Activated naive CD8-positive, alpha-beta T cell (primary cell): ENCODE measurements around the gene KCNG1.

Source experiments
- H3K27ac Mint-ChIP-seq: one replicate; pipeline ENCODE4 v1.8.0; 2021; ENCODE audit warnings: mixed read lengths
- H3K27me3 Mint-ChIP-seq: one replicate; pipeline ENCODE4 v1.8.0; 2021; ENCODE audit warnings: mixed read lengths
- H3K36me3 Mint-ChIP-seq: one replicate; pipeline ENCODE4 v1.8.0; 2021; ENCODE audit warnings: mixed read lengths
- H3K4me1 Mint-ChIP-seq: one replicate; pipeline ENCODE4 v1.8.0; 2021; ENCODE audit warnings: low read depth, mixed read lengths
- H3K4me3 Mint-ChIP-seq: one replicate; pipeline ENCODE4 v1.8.0; 2021; ENCODE audit warnings: mild to moderate bottlenecking, mixed read lengths
- H3K9me3 Mint-ChIP-seq: one replicate; pipeline ENCODE4 v1.8.0; 2021; ENCODE audit warnings: low read depth, mixed read lengths

The KCNG1 gene

GRCh38 chr20:51010043-51010365, 12.9 kb downstream of the KCNG1 start:
- H3K27ac Mint-ChIP-seq: no peak overlapping the region
- H3K27me3 Mint-ChIP-seq: peaks cover 16% of the 10 kb centered on the region
- H3K4me3 Mint-ChIP-seq: no peak overlapping the region
- no peaks in the 10 kb centered on the region for H3K9me3 Mint-ChIP-seq
- H3K4me1 Mint-ChIP-seq: no peaks in the 10 kb centered on the region
- H3K36me3 Mint-ChIP-seq: no peaks in the 10 kb centered on the region

- Mint-ChIP-seq H3K4me1 (no peaks in the 10 kb centered on the region), H3K36me3 (no peaks in the 10 kb centered on the region), H3K27me3 (peaks cover 14% of the 10 kb centered on the region), H3K9me3 (no peaks in the 10 kb centered on the region), H3K27ac (no peak overlapping the region), H3K4me3 (no peak overlapping the region)
These were observed 13.4 kb downstream of the KCNG1 start for GRCh38 chr20:51009303-51010042.

DNA sequence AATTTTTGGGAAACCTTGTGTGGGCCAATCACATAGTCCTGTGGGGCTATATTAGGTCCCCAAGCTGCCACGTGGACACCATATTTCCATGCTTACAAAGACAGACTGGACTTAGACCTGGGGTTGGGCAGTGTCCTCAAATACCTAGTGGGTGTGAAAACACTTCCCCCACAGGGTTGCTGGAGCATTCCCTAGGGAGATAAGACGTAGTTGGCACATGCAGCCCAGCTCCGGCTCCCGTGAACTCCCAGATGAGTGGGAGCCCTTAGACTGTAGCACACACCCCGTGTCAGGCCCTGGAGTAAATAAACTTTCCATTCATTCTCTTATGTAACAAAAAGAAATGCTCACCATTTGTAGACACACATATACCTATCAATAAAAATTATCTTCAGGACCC, 14.2 kb downstream of the KCNG1 start:
- no peaks in the 10 kb centered on the region for H3K36me3 Mint-ChIP-seq
- no peaks in the 10 kb centered on the region for H3K4me1 Mint-ChIP-seq
- peaks cover 7% of the 10 kb centered on the region for H3K27me3 Mint-ChIP-seq
- no peak overlapping the region for H3K4me3 Mint-ChIP-seq
- no peak overlapping the region for H3K27ac Mint-ChIP-seq
- H3K9me3 Mint-ChIP-seq: no peaks in the 10 kb centered on the region

DNA sequence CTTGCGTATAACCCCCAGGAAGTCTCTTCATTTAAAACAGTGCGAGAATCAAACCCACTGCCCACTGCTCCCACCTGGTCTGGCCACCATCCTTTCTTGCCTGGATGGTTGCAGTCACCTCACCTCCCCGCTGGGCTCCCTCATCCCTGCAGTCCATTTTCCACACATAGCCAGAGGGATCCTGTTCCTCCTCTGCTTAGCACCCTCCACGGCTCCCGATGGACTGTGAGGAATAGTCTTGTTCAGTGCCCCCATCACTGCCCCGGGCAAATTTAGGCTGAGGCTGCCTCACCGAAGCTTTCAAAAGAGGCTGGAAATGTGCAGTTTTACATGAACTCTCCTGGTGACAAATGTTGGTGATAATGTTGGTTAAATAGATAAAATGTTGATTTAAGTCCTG, 17.7 kb downstream of the KCNG1 start:
- H3K27ac Mint-ChIP-seq: no peak overlapping the region
- H3K4me3 Mint-ChIP-seq: no peak overlapping the region
- H3K27me3 Mint-ChIP-seq: peaks cover 9% of the 10 kb centered on the region
- no peaks in the 10 kb centered on the region for H3K9me3 Mint-ChIP-seq
- no peaks in the 10 kb centered on the region for H3K4me1 Mint-ChIP-seq
- H3K36me3 Mint-ChIP-seq: no peaks in the 10 kb centered on the region

- H3K27me3 Mint-ChIP-seq: peaks cover 9% of the 10 kb centered on the region
- H3K4me1 Mint-ChIP-seq: no peaks in the 10 kb centered on the region
- H3K36me3 Mint-ChIP-seq: no peaks in the 10 kb centered on the region
- H3K27ac Mint-ChIP-seq: no peak overlapping the region
- no peak overlapping the region for H3K4me3 Mint-ChIP-seq
- H3K9me3 Mint-ChIP-seq: no peaks in the 10 kb centered on the region
These were observed 18.1 kb downstream of the KCNG1 start for GRCh38 chr20:51004781-51005180.

DNA sequence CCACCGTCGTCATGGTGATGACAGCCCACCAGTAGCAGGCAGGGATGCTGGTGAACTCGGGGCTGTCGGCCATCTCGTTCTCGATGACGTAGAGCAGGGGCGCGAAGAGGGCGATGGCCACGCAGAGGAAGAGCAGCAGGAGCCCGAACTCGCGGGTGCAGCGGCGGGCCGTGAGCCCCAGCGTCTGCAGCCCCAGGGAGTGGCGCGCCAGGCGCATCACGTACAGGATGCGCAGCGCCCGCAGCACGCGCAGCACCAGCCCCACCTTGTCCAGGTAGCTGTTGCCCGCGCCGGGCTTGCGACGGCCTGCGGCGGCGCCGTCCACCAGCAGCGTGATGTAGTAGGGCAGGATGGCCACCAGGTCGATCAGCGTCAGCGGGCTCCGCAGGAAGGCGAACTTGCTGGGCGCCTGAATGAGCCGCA, 18.6 kb downstream of the KCNG1 start:
- no peaks in the 10 kb centered on the region for H3K9me3 Mint-ChIP-seq
- H3K4me3 Mint-ChIP-seq: no peak overlapping the region
- no peak overlapping the region for H3K27ac Mint-ChIP-seq
- H3K4me1 Mint-ChIP-seq: no peaks in the 10 kb centered on the region
- H3K36me3 Mint-ChIP-seq: no peaks in the 10 kb centered on the region
- peaks cover 10% of the 10 kb centered on the region for H3K27me3 Mint-ChIP-seq

DNA sequence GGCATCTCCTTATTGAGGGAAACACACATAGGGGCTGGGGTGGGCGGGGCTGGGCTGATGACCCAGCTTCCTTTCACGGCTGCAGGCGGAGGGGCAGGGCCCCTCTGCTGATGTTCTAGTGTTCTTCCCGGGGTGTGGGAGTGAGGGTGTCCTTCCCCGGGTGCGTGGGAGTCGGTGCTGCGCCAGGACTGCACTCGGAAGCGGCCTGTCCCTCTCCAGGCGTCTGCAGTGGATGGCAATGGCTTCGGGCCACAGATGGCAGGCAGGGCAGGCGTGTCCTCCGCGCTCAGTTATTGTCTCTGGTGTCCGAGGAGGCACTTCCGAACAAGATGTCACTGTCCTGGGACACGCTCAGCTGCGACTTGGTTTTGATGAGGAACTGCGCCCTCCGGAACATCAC, 19.2 kb downstream of the KCNG1 start:
- Mint-ChIP-seq H3K27ac (no peak overlapping the region), H3K36me3 (no peaks in the 10 kb centered on the region), H3K9me3 (no peaks in the 10 kb centered on the region), H3K27me3 (peaks cover 16% of the 10 kb centered on the region), H3K4me1 (no peaks in the 10 kb centered on the region), H3K4me3 (no peak overlapping the region)

DNA sequence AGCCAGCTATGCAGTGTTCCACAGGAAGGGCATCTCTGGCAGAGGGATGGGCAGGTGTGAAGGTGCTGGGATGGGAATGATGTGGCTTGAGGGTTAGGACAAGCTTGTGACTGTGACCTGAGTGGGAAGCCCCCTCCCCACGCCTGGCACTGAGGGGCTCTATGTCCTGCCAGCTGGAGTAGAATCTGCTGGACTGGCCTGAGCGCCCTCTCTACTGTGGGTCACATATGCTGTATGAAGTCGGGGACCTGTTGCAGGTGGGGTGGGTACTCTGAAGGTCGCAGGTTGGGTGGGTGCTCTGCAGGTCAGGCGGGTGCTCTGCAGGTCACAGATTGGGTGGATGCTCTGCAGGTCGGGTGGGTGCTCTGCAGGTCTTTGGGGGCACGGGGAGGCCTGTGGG, 20.3 kb downstream of the KCNG1 start:
- Mint-ChIP-seq H3K4me1 (no peaks in the 10 kb centered on the region), H3K36me3 (no peaks in the 10 kb centered on the region), H3K27ac (no peak overlapping the region)

DNA sequence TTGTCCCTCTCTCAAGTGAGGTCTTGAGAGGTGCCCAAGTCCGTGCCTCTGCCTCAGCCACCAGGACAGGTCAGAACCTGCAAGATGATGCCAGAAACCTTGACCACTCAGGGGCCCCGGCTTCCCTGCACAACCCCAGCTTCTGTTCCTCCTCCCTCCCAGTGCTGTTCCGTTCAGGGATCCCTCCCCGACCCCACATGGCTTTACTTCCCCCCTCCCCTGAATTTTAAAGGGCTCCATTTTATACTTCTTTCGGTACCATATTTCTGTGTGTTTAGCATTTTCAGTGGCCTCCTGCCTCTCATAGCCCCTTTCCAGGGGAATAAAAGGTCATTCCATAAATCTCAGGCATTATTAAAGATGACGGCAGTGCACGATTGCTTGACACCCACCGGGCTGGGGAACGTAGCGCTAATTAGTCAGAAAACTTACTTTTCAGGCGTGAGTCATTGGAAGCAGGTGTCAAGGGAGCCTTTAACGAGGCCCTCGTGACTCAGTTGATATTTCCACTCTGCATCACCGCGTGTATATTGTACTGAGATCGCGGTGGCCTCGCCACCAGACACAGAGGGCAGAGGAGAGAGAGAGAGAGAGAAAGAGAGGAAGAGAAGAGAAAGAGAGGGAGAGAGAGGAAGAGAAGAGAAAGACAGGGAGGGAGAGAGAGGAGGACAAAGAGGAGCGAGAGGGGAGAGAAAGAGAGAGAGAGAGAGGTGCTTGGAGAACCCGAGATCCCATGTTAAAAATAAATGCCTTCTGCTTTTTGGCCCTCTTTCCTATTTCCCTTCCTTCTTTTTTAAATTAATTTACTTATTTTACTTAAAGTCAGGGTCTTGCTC, 21.3 kb downstream of the KCNG1 start:
- H3K36me3 Mint-ChIP-seq: no peaks in the 10 kb centered on the region
- no peak overlapping the region for H3K27ac Mint-ChIP-seq
- no peaks in the 10 kb centered on the region for H3K9me3 Mint-ChIP-seq
- no peaks in the 10 kb centered on the region for H3K4me1 Mint-ChIP-seq
- peaks cover 19% of the 10 kb centered on the region for H3K27me3 Mint-ChIP-seq
- no peak overlapping the region for H3K4me3 Mint-ChIP-seq

More for the DNA sequence above, 20.3 kb downstream of the KCNG1 start:
- H3K4me3 Mint-ChIP-seq: no peak overlapping the region
- no peaks in the 10 kb centered on the region for H3K9me3 Mint-ChIP-seq
- H3K27me3 Mint-ChIP-seq: peaks cover 19% of the 10 kb centered on the region

- peaks cover 15% of the 10 kb centered on the region for H3K27me3 Mint-ChIP-seq
- no peaks in the 10 kb centered on the region for H3K4me1 Mint-ChIP-seq
- no peak overlapping the region for H3K27ac Mint-ChIP-seq
- no peaks in the 10 kb centered on the region for H3K36me3 Mint-ChIP-seq
- H3K4me3 Mint-ChIP-seq: no peak overlapping the region
- no peaks in the 10 kb centered on the region for H3K9me3 Mint-ChIP-seq
These were observed 23.6 kb downstream of the KCNG1 start for GRCh38 chr20:50999355-50999754.

- H3K27me3 Mint-ChIP-seq: peaks cover 10% of the 10 kb centered on the region
- H3K4me3 Mint-ChIP-seq: no peak overlapping the region
- no peaks in the 10 kb centered on the region for H3K9me3 Mint-ChIP-seq
- H3K36me3 Mint-ChIP-seq: no peaks in the 10 kb centered on the region
- no peak overlapping the region for H3K27ac Mint-ChIP-seq
- no peaks in the 10 kb centered on the region for H3K4me1 Mint-ChIP-seq
These were observed 25.7 kb downstream of the KCNG1 start for GRCh38 chr20:50996901-50997865.

DNA sequence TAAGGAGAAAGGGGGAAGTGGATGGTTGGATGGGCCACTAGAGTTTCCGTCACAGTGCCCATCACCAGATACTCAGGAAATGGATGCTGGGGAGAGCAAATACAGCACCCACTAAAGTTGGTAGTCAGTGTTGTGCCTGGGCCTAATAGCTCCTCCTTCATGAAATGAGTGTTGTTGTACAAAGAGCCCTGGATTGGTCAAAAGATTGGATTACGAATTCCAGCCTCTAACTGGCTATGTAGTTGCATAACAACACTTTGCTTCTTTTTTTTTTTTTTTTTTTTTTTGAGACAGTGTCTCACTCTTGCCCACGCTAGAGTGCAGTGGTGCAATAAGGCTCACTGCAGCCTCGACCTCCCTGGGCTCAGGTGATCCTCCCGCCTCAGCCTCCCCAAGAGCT, 27.4 kb downstream of the KCNG1 start:
- peaks cover 10% of the 10 kb centered on the region for H3K27me3 Mint-ChIP-seq
- H3K4me3 Mint-ChIP-seq: no peak overlapping the region
- no peaks in the 10 kb centered on the region for H3K9me3 Mint-ChIP-seq
- no peak overlapping the region for H3K27ac Mint-ChIP-seq
- H3K4me1 Mint-ChIP-seq: no peaks in the 10 kb centered on the region
- H3K36me3 Mint-ChIP-seq: no peaks in the 10 kb centered on the region

DNA sequence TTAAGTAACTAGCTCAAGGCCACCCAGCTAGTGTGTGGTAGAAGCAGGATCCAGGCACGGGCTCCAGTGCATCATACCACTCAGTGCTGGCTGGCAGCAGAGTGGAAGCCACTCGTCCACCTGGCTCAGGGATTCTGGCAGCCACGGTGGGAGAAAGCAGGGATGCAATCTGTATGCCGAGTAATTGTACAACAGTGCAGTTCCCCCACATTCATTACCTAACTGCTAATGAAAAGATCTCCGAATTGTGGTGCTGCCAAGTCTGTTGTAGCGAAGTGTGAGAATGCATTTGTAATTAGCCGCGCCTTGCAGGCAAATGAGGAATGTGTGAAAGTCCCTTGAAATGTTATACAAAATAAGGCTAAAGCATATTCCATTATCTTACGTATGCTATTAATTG, 29.0 kb downstream of the KCNG1 start:
- Mint-ChIP-seq H3K27me3 (peaks cover 4% of the 10 kb centered on the region), H3K27ac (no peak overlapping the region), H3K4me3 (no peak overlapping the region), H3K9me3 (no peaks in the 10 kb centered on the region), H3K4me1 (no peaks in the 10 kb centered on the region), H3K36me3 (no peaks in the 10 kb centered on the region)

DNA sequence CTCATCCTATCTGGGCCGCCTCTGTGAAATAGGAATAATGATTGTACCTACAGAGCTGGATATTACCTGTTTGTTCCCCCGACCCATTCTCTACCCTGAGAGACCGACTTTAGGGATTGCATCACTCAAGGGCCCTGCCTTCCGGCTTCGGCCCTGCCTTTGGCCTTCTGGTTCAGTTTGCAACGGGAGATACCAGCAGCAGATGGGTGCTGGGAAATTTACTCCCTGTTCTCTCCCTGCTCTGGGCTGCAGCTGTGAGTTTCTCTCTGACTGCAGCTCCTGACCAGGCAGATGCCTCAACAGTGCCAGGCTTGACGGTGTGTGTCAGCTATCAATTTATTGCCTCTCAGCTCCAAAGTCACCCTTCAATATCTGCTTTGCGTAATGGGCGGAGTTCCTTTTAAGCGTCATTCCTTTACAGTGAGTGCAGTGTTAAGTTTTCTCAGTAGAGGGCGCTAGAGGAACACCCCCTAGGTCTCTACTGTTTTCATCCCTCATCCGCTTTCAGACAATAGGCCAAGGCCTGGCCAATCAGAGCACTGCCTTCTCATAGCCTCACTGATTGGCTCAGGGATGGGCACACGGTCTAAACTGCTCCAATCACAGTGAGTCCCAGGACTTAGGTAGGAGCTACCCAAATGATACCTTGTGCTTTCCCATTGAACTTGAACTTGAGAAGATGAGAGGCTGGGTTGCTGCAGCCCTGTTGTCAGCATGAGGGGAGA, 30.0 kb downstream of the KCNG1 start:
- H3K9me3 Mint-ChIP-seq: no peaks in the 10 kb centered on the region
- H3K27ac Mint-ChIP-seq: no peak overlapping the region

More for the DNA sequence above, 30.0 kb downstream of the KCNG1 start:
- Mint-ChIP-seq H3K4me1 (no peaks in the 10 kb centered on the region), H3K27me3 (no peaks in the 10 kb centered on the region), H3K4me3 (no peak overlapping the region), H3K36me3 (no peaks in the 10 kb centered on the region)
